Measurements from ENCODE around the gene TEC. TPM values are rescaled to one million over a fixed set of nuclear protein-coding genes. Genes with fewer than 3 reads are reported as not detected.

The TEC gene
- polyA plus RNA-seq, 1 donor (not counting 4 experiments of a cell fraction or from before 2014, with no cell fraction given) = 0.39 TPM

DNA sequence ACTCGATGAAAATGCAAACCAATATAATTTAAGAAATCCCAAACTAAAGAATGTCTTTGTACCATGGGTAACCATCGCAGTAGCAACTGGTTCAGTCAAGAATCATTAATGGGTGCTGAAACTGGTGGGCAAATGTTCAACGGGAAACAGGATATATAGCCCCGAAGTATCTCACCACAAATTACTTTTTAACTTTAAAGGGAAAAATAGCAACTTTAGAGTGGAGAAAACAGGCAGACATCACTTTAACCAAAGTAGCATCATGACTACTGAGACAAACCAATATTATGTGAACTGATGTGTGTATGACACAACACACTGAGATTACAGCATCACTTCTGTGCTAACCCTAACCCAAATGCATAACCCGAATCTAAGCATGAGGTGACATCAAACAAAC lies 37.9 kb upstream of the TEC start:
- no peaks in the 10 kb centered on the region for H3K4me1 ChIP-seq (ENCODE audit: control insufficient read depth, extremely low read depth, insufficient read depth, low read length)
- H3K4me2 ChIP-seq (ENCODE audit: control insufficient read depth, extremely low read depth, insufficient read depth, low read depth, low read length) = no peak overlapping the region
- no peak overlapping the region for H3K4me3 ChIP-seq (ENCODE audit: control insufficient read depth in 2 of 3, extremely low read depth in 1 of 3, insufficient read depth in 2 of 3, low read depth in 1 of 3, low read length in 3 of 3)
- dilution Hi-C loops (cut with MboI; ENCODE audit: extremely low pct_ligation_motif_present, low sequenced_read_pairs) = no loop called here
- H3K36me3 ChIP-seq (ENCODE audit: control insufficient read depth in 2 of 2, extremely low read depth in 1 of 2, insufficient read depth in 2 of 2, low read length in 2 of 2) = no peaks in the 10 kb centered on the region
- DNase-seq (ENCODE audit: low read depth, low spot score) (no peak), FAIRE-seq (no peak)
- no peaks in the 10 kb centered on the region for H3K79me2 ChIP-seq (ENCODE audit: control insufficient read depth, insufficient read depth, low read length)
- H3K9ac ChIP-seq (ENCODE audit: control insufficient read depth, extremely low read depth, insufficient read depth, low read length) = no peak overlapping the region
- no peaks in the 10 kb centered on the region for H3K9me1 ChIP-seq (ENCODE audit: control insufficient read depth, extremely low read depth, insufficient read depth, low read length)
- no peaks in the 10 kb centered on the region for H3K27me3 ChIP-seq (ENCODE audit: control insufficient read depth, extremely low read depth, insufficient read depth, low read length)
- TF ChIP-seq EZH2 (IDR thresholded peaks at IDR 0.05; ENCODE audit: low read length) = no peak
- TF ChIP-seq, protein P1, sequence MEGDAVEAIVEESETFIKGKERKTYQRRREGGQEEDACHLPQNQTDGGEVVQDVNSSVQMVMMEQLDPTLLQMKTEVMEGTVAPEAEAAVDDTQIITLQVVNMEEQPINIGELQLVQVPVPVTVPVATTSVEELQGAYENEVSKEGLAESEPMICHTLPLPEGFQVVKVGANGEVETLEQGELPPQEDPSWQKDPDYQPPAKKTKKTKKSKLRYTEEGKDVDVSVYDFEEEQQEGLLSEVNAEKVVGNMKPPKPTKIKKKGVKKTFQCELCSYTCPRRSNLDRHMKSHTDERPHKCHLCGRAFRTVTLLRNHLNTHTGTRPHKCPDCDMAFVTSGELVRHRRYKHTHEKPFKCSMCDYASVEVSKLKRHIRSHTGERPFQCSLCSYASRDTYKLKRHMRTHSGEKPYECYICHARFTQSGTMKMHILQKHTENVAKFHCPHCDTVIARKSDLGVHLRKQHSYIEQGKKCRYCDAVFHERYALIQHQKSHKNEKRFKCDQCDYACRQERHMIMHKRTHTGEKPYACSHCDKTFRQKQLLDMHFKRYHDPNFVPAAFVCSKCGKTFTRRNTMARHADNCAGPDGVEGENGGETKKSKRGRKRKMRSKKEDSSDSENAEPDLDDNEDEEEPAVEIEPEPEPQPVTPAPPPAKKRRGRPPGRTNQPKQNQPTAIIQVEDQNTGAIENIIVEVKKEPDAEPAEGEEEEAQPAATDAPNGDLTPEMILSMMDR (optimal IDR thresholded peaks at IDR 0.05 in 1 of 3, IDR thresholded peaks at IDR 0.05 in 1 of 3, conservative IDR thresholded peaks at IDR 0.05 in 1 of 3; ENCODE audit: extremely low read depth in 1 of 3, insufficient read depth in 2 of 3, low read length in 3 of 3) = no peak
- H3K27ac ChIP-seq (ENCODE audit: control insufficient read depth, insufficient read depth, low read length) = no peak overlapping the region
- no peaks in the 10 kb centered on the region for H4K20me1 ChIP-seq (ENCODE audit: control insufficient read depth, extremely low read depth, insufficient read depth, low read length)
- no peaks in the 10 kb centered on the region for H3K9me3 ChIP-seq (ENCODE audit: control insufficient read depth, low read depth, low read length)
- no peak overlapping the region for H2AFZ ChIP-seq (ENCODE audit: control insufficient read depth, low read length)

DNA sequence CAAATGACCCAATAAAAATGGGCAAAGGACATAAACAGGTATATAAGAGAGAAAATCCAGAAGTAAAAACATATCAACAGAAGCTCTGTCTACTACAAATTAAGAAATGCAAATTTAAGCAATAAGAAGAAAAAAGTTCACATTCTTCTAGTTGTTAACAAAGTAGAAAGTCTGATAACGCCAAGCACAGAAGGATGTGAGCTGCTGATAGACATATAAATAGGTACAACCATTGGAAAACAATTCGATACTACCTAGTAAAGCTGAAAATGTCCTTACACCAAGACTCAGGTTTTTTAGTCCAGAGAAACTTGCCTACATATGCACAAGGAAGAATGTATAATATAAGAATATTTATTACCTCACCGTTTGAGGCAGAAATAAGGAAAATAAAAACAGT lies 35.9 kb upstream of the TEC start:
- no peak for FAIRE-seq
- Histone ChIP-seq H2AFZ (ENCODE audit: control insufficient read depth, low read length) (no peak overlapping the region), H3K79me2 (ENCODE audit: control insufficient read depth, insufficient read depth, low read length) (no peaks in the 10 kb centered on the region), H3K9ac (ENCODE audit: control insufficient read depth, extremely low read depth, insufficient read depth, low read length) (no peak overlapping the region), H3K9me3 (ENCODE audit: control insufficient read depth, low read depth, low read length) (no peaks in the 10 kb centered on the region), H3K4me1 (ENCODE audit: control insufficient read depth, extremely low read depth, insufficient read depth, low read length) (no peaks in the 10 kb centered on the region), H4K20me1 (ENCODE audit: control insufficient read depth, extremely low read depth, insufficient read depth, low read length) (no peaks in the 10 kb centered on the region), H3K4me2 (ENCODE audit: control insufficient read depth, extremely low read depth, insufficient read depth, low read depth, low read length) (no peak overlapping the region), H3K27me3 (ENCODE audit: control insufficient read depth, extremely low read depth, insufficient read depth, low read length) (no peaks in the 10 kb centered on the region), H3K27ac (ENCODE audit: control insufficient read depth, insufficient read depth, low read length) (no peak overlapping the region), H3K9me1 (ENCODE audit: control insufficient read depth, extremely low read depth, insufficient read depth, low read length) (no peaks in the 10 kb centered on the region), H3K4me3 (ENCODE audit: control insufficient read depth in 2 of 3, extremely low read depth in 1 of 3, insufficient read depth in 2 of 3, low read depth in 1 of 3, low read length in 3 of 3) (no peak overlapping the region), H3K36me3 (ENCODE audit: control insufficient read depth in 2 of 2, extremely low read depth in 1 of 2, insufficient read depth in 2 of 2, low read length in 2 of 2) (no peaks in the 10 kb centered on the region)
- no peak for TF ChIP-seq EZH2 (IDR thresholded peaks at IDR 0.05; ENCODE audit: low read length)
- TF ChIP-seq, protein P1 (optimal IDR thresholded peaks at IDR 0.05 in 1 of 3, IDR thresholded peaks at IDR 0.05 in 1 of 3, conservative IDR thresholded peaks at IDR 0.05 in 1 of 3; ENCODE audit: extremely low read depth in 1 of 3, insufficient read depth in 2 of 3, low read length in 3 of 3) = no peak
- dilution Hi-C loops (cut with MboI; ENCODE audit: extremely low pct_ligation_motif_present, low sequenced_read_pairs) = no loop called here
- no peak for DNase-seq (ENCODE audit: low read depth, low spot score)

All from keratinocyte (primary cell).